Left renal pelvis (tissue), 4 donors: ENCODE data around the gene YIPF3. TPM values are rescaled to one million over a fixed set of nuclear protein-coding genes. Genes with fewer than 3 reads are reported as not detected.
"Not testable (repeated sequence)": the region's sequence is repeated elsewhere in the genome, so short reads cannot be mapped to it uniquely, and the experiment has no call there.

Source experiments
- DNase-seq, 4 donors: peaks; one replicate each; pipeline ENCODE4 v3.0.0-alpha.2; 2013; ENCODE audit warnings: low read depth in 4 of 4, low spot score in 3 of 4
- polyA plus RNA-seq, 4 donors: library from polyadenylated mRNA; unstranded; fragments of 120-200 nt; gene quantifications; one replicate each; pipeline ENCODE4 v1.2.1, GENCODE V29; 2013; ENCODE audit not compliant: insufficient read length in 4 of 4

YIPF3 gene
- 100 to 1,000 TPM; 126 to 150 (median 145) TPM for polyA plus RNA-seq

DNA sequence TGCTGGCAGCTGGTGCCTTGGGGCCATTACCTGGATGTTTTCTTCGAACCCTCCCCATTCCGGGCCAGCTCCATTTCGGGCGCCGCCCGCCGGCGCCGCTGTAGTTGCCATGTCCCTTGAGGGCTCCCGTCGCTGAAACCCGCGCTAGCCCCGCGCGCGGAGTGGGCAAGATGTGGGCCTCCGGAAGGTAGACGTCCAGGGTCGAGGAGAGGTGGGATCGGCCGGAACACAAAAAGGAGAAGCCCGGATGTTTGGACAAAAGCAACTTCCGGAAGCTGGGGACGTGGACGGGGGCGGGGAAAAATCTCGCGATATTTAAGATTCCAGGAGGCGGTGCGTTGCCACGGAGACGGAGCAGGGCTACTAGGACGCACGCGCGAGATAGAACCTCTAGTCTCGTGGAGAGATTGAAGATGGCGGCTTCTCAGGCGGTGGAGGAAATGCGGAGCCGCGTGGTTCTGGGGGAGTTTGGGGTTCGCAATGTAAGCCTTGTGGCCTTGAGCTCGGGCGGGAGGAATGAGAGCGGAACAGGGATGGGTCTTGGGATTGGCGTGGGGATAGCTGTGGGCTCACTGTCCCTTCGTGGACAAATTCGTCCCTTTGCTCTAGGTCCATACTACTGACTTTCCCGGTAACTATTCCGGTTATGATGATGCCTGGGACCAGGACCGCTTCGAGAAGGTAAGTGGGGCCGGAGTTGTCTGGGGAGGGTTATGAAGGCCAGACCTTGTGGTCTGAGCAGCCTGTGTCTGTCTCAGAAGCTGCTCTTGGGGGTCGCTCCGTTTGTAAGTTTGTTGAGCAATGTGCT is at the start of gene YIPF3, which contains the start of gene POLR1C:
YIPF3 (minus strand) TSS at position 230 of the 808 bp plus-strand sequence; CDS start at position 111, 119 bp downstream.
POLR1C (plus strand) TSS at position 393 of the 808 bp plus-strand sequence; CDS start at position 414, 21 bp downstream.
- peak; percentile 95 to 98 (median 97) for DNase-seq

GRCh38 chr6:43559328-43559727 is 42.6 kb upstream of the YIPF3 start:
- no peak for DNase-seq

DNA sequence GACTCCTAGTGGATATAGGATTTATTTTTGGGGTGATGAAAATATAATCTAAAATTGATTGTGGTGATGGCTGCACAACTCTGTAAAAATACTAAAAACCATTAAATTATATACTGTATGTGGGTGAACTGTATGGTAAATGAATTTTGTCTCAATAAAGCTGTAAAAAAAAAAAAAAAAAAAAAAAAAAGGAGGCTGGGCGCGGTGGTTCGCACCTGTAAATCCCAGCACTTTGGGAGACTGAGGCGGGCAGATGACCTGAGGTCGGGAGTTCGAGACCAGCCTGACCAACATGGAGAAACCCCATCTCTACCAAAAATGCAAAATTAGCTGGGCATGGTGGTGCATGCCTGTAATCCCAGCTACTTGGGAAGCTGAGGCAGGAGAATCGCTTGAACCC is 40.9 kb upstream of the YIPF3 start:
- not testable (repeated sequence) for DNase-seq

DNA sequence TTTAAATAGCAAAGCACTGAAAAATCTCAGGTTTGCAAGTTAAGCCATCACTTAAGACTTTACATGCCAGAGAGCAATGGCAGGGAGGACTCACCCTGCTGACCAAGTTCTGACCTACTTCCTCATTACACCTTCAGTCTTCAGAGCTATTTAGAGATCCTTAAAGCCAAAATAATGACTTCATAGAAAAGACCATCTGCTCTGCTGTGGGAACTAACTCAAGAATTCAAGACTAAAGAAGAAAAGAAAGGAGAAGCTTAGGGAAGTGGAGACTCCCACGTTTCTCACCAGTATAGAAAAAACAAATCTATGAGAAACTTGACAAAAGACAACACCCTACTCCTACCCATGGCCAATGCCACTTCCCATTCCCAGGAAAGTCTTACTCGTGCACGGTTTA is 30.5 kb upstream of the YIPF3 start:
- no peak for DNase-seq

- no peak for DNase-seq
Observed at GRCh38 chr6:43544461-43544860, 27.7 kb upstream of the YIPF3 start.

- DNase-seq = no peak
Observed at GRCh38 chr6:43541774-43542471, 25.2 kb upstream of the YIPF3 start.

DNA sequence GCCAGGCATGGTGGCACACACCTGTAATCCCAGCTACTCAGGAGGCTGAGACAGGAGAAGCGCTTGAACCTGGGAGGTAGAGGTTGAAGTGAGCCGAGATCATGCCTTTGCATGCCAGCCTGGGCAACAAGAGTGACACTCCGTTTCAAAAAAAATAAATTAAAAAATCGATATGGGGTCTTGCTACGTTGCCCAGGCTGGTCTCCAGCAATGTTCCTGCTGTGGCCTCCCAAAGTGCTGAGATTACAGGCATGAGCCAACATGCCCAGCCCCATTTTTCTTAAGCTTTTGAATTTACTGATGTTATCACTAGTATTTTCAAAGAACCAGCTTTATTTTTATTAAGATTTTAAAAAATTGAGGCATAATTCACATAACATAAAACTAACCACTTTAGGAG is 23.8 kb upstream of the YIPF3 start:
- no peak for DNase-seq

DNA sequence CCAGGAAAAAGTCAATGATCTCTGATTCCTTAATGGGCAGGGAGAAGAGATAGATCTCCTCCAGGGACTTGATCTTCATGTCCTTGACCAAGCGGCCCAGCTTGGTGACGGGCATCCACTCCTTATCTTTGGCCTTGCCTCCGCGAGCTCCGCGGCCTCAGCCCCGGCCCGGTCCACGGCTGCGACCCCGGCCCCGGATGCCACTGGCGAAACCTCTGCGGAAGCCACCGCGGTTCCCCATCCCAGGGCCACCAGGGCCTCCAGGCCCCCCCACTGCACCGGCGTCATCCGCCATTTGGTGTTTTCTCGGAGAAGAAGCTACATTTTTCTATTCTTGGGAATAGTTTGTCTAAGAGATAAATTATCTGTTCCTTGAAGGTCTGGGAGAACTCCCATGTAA is 22.7 kb upstream of the YIPF3 start:
- not testable (repeated sequence) for DNase-seq

DNA sequence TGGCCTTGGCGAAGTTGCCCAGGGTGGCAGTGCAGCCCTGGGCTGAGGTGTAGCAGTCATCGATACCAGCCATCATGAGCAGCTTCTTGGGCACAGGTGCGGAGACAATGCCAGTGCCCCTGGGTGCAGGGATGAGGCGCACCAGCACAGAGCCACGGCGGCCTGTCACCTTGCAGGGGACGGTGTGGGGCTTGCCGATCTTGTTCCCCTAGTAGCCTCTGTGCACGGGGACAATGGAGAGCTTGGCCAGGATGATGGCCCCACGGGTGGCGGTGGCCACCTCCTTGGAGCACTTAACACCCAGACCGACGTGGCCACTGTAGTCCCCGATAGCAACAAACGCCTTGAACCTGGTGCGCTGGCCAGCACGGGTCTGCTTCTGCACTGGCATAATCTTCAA is 22.3 kb upstream of the YIPF3 start:
- not testable (repeated sequence) for DNase-seq

- no peak for DNase-seq
Observed at GRCh38 chr6:43532201-43532600, 15.5 kb upstream of the YIPF3 start.

GRCh38 chr6:43524483-43524961 is 7.8 kb upstream of the YIPF3 start:
- no peak for DNase-seq

DNA sequence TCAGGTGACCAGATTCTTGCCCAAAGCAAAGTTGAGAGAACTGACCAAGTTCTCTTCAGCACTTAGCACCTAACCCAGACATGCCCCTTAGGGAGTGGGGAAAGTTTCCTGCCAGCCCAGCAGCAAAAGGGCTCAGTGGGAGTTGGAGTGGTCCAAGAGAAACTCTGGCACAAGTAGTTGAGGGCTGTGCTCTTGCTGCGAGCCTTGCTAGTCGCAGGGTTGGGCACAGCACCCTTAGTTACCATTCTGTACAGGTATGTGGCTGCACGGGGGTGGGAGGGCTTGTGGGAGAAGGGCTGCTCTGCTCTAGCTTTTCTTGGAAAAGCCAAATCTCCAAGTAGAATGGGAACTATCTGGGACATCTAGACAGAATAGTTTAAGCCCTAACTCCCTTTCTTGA is 6.6 kb upstream of the YIPF3 start:
- no peak for DNase-seq

GRCh38 chr6:43522547-43523261 is 6.0 kb upstream of the YIPF3 start:
- no peak for DNase-seq

- no peak for DNase-seq
Observed at GRCh38 chr6:43521836-43522235, 5.1 kb upstream of the YIPF3 start.

- no peak for DNase-seq
Observed at GRCh38 chr6:43520097-43520496, 3.4 kb upstream of the YIPF3 start.

DNA sequence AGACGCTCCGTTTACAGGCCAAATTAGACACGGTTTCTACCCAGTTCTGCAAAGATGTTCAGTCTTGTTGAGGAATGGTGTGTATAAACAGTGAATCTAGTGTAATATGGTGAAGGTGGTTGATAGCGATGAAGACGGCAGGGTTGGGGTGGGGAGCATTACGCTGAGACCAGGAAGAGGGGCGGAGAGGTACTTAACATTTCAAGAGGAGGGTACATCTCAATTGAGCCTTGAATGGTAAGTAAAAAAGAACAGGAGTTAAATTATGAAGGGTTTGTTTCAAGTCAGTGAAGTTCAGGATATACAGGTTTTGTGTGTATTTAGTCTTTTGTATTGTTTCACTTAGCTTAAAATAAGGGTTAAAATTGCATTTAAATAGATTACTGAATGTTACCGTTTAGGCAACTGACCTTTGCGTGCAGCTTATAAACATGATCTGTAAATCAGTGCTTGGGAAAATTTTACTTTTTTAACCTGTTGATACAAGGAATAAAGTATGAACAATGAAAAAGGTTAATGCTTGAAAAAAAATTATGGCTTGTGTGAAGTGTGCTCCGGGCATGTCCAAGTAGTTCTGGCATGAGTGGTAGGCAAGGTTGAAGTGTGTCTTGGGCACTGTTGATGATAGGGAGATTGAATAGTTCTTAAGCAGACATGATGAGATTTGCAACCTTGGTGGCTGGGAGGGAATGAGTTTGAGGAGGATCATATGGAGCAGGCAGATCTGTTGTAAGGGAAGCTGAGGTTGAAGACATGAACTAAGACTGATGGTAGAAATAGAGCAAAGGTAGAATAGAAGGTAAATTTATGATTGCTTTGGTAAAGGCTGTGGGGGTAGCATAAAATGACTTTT is 1.0 kb upstream of the YIPF3 start:
- DNase-seq = no peak

DNA sequence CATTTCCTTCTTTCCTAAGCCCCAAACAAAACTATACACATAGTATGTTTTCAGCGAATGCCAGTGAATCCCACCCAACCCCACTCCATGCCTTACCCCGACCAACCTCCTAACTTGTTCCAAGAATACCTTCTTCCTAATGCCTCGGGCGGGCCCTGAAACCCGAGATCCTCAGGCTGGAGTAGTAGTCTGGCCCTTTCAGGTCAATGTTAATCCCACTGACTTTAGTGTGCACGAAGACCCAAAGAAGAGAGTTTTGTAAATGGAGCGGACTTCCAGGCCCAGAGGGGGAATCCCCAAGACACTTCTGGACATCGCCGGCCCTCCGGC is 394 bp downstream of the YIPF3 start:
- DNase-seq = no peak

- DNase-seq = no peak
Observed at GRCh38 chr6:43515808-43516207, 918 bp downstream of the YIPF3 start.

- no peak for DNase-seq
Observed at GRCh38 chr6:43511824-43512415, 4.8 kb downstream of the YIPF3 start.

- no peak for DNase-seq
Observed at GRCh38 chr6:43510827-43511163, 5.9 kb downstream of the YIPF3 start.
